HepG2 (cell line): ENCODE data around the gene LRP10. TPM values are rescaled to one million over a fixed set of nuclear protein-coding genes. Genes with fewer than 3 reads are reported as not detected.

ENCODE experiments used
- ATAC-seq: fragments of 200-7000 bp; cut with Tn5 transposase; 3 replicates; pipeline ENCODE4 v1.9.1; 2020; ENCODE audit warnings: mild to moderate bottlenecking, moderate library complexity
- BruUV-seq: library from RNA; stranded (reverse); fragments of 400-500 nt; replicated peaks from 2 replicates; lab custom pipeline; 2021; lab: Mats Ljungman, UMichigan
- CTCF ChIA-PET: fragments of 300-600 bp; formaldehyde crosslinking; extraction: SDS; loops from one replicate; lab custom pipeline; 2021; ENCODE audit warnings: low total read pairs, inconsistent platforms, low intra/inter-chr PET ratio; lab: Yijun Ruan, JAX
- POLR2A ChIA-PET: fragments of 350-600 bp; sonication (Branson Sonifier 250); formaldehyde crosslinking; loops from one replicate; lab custom pipeline; 2020; ENCODE audit warnings: antibody characterized with exemption, inconsistent platforms; lab: Yijun Ruan, JAX
- DNase-seq: peaks from one replicate; pipeline ENCODE4 v3.0.0-alpha.2; 2015; ENCODE audit warnings: low spot score
- FAIRE-seq: peaks from 3 replicates; lab custom pipeline; 2011; peaks lifted over from hg19 to GRCh38; lab: Jason Lieb, UNC
- H2AFZ ChIP-seq: one replicate; pipeline ENCODE4 v1.6.1; 2011; ENCODE audit warnings: low read length, inconsistent platforms
- H3K27ac ChIP-seq: fragments of 300-600 bp; 3 replicates; pipeline ENCODE4 v1.8.0; 2011; ENCODE audit warnings: mixed run types, mild to moderate bottlenecking, mixed read lengths, low read length, inconsistent platforms; ENCODE audit not compliant: insufficient read depth; ENCODE audit errors: extremely low read length
- H3K27me3 ChIP-seq, 2 experiments: fragments of 200-600 bp in 1 of 2; 2 replicates in 1 of 2; 3 replicates in 1 of 2; pipeline versions ENCODE4 v1.6.0 to v1.8.0; 2011; ENCODE audit warnings: low read length in 2 of 2, mild to moderate bottlenecking in 2 of 2, moderate library complexity in 2 of 2, inconsistent platforms in 1 of 2; ENCODE audit not compliant: insufficient read depth in 2 of 2, control insufficient read depth in 1 of 2
- H3K36me3 ChIP-seq, 2 experiments: fragments of 200-600 bp in 1 of 2; replicated peaks in 1 of 2; 2 replicates in 1 of 2; 3 replicates in 1 of 2; pipeline versions ENCODE4 v1.5.1 to v1.8.0; 2011; ENCODE audit warnings: low read length in 2 of 2, inconsistent platforms in 1 of 2; ENCODE audit not compliant: insufficient read depth in 2 of 2, control insufficient read depth in 1 of 2
- H3K4me1 ChIP-seq: 2 replicates; pipeline ENCODE4 v1.5.1; 2012; ENCODE audit warnings: low read length, inconsistent platforms; ENCODE audit not compliant: insufficient read depth
- H3K4me2 ChIP-seq: 2 replicates; pipeline ENCODE4 v1.6.0; 2011; ENCODE audit warnings: low read depth, low read length, inconsistent platforms
- H3K4me3 ChIP-seq, 3 experiments: fragments of 200-600 bp in 1 of 3; sonication (generic), shearing (Covaris generic) in 1 of 3; replicated peaks in 1 of 3; 2 replicates each; pipeline ENCODE4 v1.5.1; 2011 to 2016; ENCODE audit warnings: low read length in 3 of 3, inconsistent platforms in 2 of 3, low read depth in 2 of 3, mild to moderate bottlenecking in 2 of 3, control low read depth in 1 of 3, mixed read lengths in 1 of 3; ENCODE audit not compliant: insufficient read depth in 1 of 3
- H3K79me2 ChIP-seq: one replicate; pipeline ENCODE4 v1.6.1; 2011; ENCODE audit warnings: low read length, inconsistent platforms; ENCODE audit not compliant: insufficient read depth
- H3K9ac ChIP-seq: 2 replicates; pipeline ENCODE4 v1.6.0; 2011; ENCODE audit warnings: mild to moderate bottlenecking, low read depth, low read length, inconsistent platforms; ENCODE audit not compliant: insufficient read depth
- H3K9me3 ChIP-seq: 2 replicates; pipeline ENCODE4 v1.5.1; 2012; ENCODE audit warnings: mild to moderate bottlenecking, low read length
- H4K20me1 ChIP-seq: 2 replicates; pipeline ENCODE4 v1.6.0; 2011; ENCODE audit warnings: inconsistent platforms, mild to moderate bottlenecking, low read length, moderate library complexity; ENCODE audit not compliant: insufficient read depth
- ESRRA ChIP-seq: sonication (generic); formaldehyde crosslinking; IDR thresholded peaks from 2 replicates; pipeline ENCODE4 v1.5.1; 2020; ENCODE audit warnings: mild to moderate bottlenecking, low read depth, missing genetic modification reagents
- MAFF ChIP-seq: IDR thresholded peaks from 2 replicates; pipeline ENCODE4 v1.6.1; 2011; ENCODE audit warnings: low read depth, low read length, improper control_type of control experiment
- SOX13 ChIP-seq, 3 experiments: fragments of 450-650 bp in 1 of 3; sonication (generic) in 1 of 3; formaldehyde crosslinking in 1 of 3; IDR thresholded peaks in 2 of 3; conservative IDR thresholded peaks in 1 of 3; 2 replicates each; pipeline versions ENCODE4 v1.5.0 to v1.6.1; 2016 to 2020; ENCODE audit warnings: antibody characterized with exemption in 1 of 3, mild to moderate bottlenecking in 1 of 3, missing compliant biosample characterization in 1 of 3, missing genetic modification reagents in 1 of 3, moderate library complexity in 1 of 3
- SP1 ChIP-seq, 2 experiments: fragments of 450-650 bp in 1 of 2; sonication (generic) in 1 of 2; formaldehyde crosslinking in 1 of 2; IDR thresholded peaks; 2 replicates each; pipeline versions ENCODE4 v1.4.0 to v1.6.1; 2016 to 2020; ENCODE audit warnings: missing genetic modification reagents in 1 of 2
- SSRP1 ChIP-seq: IDR thresholded peaks from 2 replicates; pipeline ENCODE4 v1.6.1; 2016; ENCODE audit warnings: control low read depth
- TGIF2 ChIP-seq: IDR thresholded peaks from 2 replicates; pipeline ENCODE4 v1.6.1; 2016; ENCODE audit warnings: control low read depth, missing compliant biosample characterization
- TP53 ChIP-seq: sonication (generic); formaldehyde crosslinking; conservative IDR thresholded peaks from 2 replicates; pipeline ENCODE4 v1.4.0; 2020; ENCODE audit warnings: missing genetic modification reagents
- ZBTB3 ChIP-seq: sonication (generic); formaldehyde crosslinking; IDR thresholded peaks from 2 replicates; pipeline ENCODE4 v1.4.0; 2020; ENCODE audit warnings: low read depth, mild to moderate bottlenecking, moderate library complexity, missing genetic modification reagents, borderline replicate concordance
- ZFY ChIP-seq: sonication (generic); formaldehyde crosslinking; IDR thresholded peaks from 2 replicates; pipeline ENCODE4 v1.4.0; 2020; ENCODE audit warnings: missing genetic modification reagents
- ZNF256 ChIP-seq: sonication (generic); formaldehyde crosslinking; conservative IDR thresholded peaks from 2 replicates; pipeline ENCODE4 v1.4.0; 2020; ENCODE audit warnings: missing genetic modification reagents
- ZNF350 ChIP-seq: sonication (generic); formaldehyde crosslinking; IDR thresholded peaks from 2 replicates; pipeline ENCODE4 v1.4.0; 2020; ENCODE audit warnings: mild to moderate bottlenecking, low read depth, missing genetic modification reagents, borderline replicate concordance
- ZNF564 ChIP-seq: sonication (generic); formaldehyde crosslinking; IDR thresholded peaks from 2 replicates; pipeline ENCODE4 v1.8.1; 2023; ENCODE audit warnings: mild to moderate bottlenecking, missing genetic modification reagents
- ZNF607 ChIP-seq: sonication (generic); formaldehyde crosslinking; IDR thresholded peaks from 2 replicates; pipeline ENCODE4 v1.5.1; 2020; ENCODE audit warnings: missing genetic modification reagents, mild to moderate bottlenecking, borderline replicate concordance
- ZNF615 ChIP-seq: sonication (generic); formaldehyde crosslinking; IDR thresholded peaks from 2 replicates; pipeline ENCODE4 v1.5.0; 2020; ENCODE audit warnings: mild to moderate bottlenecking, missing genetic modification reagents, borderline replicate concordance
- ZNF670 ChIP-seq: sonication (generic); formaldehyde crosslinking; IDR thresholded peaks from 2 replicates; pipeline ENCODE4 v1.8.0; 2022; ENCODE audit warnings: mild to moderate bottlenecking, missing genetic modification reagents, borderline replicate concordance
- ZNF777 ChIP-seq: sonication (generic); formaldehyde crosslinking; IDR thresholded peaks from 2 replicates; pipeline ENCODE4 v1.4.0; 2020; ENCODE audit warnings: missing genetic modification reagents
- ZNF841 ChIP-seq: sonication (generic); formaldehyde crosslinking; IDR thresholded peaks from 2 replicates; pipeline ENCODE4 v1.8.1; 2023; ENCODE audit warnings: missing genetic modification reagents, borderline replicate concordance
- ZSCAN21 ChIP-seq: sonication (generic); formaldehyde crosslinking; IDR thresholded peaks from 2 replicates; pipeline ENCODE4 v1.8.0; 2022; ENCODE audit warnings: mild to moderate bottlenecking, missing genetic modification reagents, moderate library complexity, borderline replicate concordance
- WGBS: methylation state at CpG from one replicate; pipeline ENCODE4 v1.1.6; 2017; ENCODE audit warnings: low lambda C conversion rate; 5-methylcytosine and 5-hydroxymethylcytosine counted together
- in situ Hi-C: cut with HindIII; loops from 2 replicates; pipeline ENCODE4 v1.10.0; 2017; ENCODE audit warnings: low pct_unique_long_range_greater_than_20kb; ENCODE audit not compliant: extremely low pct_ligation_motif_present
- intact Hi-C: fragments of 100-400 bp; cut with micrococcal nuclease; formaldehyde crosslinking; loops from one replicate; pipeline ENCODE4 v1.10.0; 2022; ENCODE audit not compliant: unreplicated experiment
- polyA plus RNA-seq, 8 experiments: library from polyadenylated mRNA; depleted of rRNA in 3 of 8; stranded (reverse) in 7 of 8; unstranded in 1 of 8; fragments of >200 nt; fragmentation: Illumina TruSeq in 4 of 8; extraction: Trizol in 4 of 8; gene quantifications; 2 replicates each; pipeline versions ENCODE4 v1.2.1 to v1.2.3, GENCODE V29; 2011 to 2016; ENCODE audit warnings: low read depth in 4 of 8, missing spikeins in 1 of 8, mixed read lengths in 1 of 8; ENCODE audit not compliant: insufficient read depth in 1 of 8
- total RNA-seq, 5 experiments: library from RNA; depleted of rRNA; stranded (reverse); fragments of >200 nt; fragmentation: Illumina TruSeq; extraction: Trizol; gene quantifications; 2 replicates each; pipeline ENCODE4 v1.2.3, GENCODE V29; 2016; ENCODE audit warnings: low read depth in 1 of 5
- TF ChIP-seq, protein P1 (sequence below): sonication (generic); formaldehyde crosslinking; IDR thresholded peaks from 2 replicates; pipeline ENCODE4 v1.5.1; 2020; ENCODE audit warnings: missing genetic modification reagents, mild to moderate bottlenecking, borderline replicate concordance
- TF ChIP-seq, protein P2 (sequence below): sonication (generic); formaldehyde crosslinking; IDR thresholded peaks from 2 replicates; pipeline ENCODE4 v1.5.1; 2020; ENCODE audit warnings: mild to moderate bottlenecking, missing genetic modification reagents

Gene LRP10
- total and polyA plus RNA-seq, 2 of the 13 experiments (the other 11 are each of a cell fraction or from before 2014, with no cell fraction given): 16.9 to 45.2 TPM

DNA sequence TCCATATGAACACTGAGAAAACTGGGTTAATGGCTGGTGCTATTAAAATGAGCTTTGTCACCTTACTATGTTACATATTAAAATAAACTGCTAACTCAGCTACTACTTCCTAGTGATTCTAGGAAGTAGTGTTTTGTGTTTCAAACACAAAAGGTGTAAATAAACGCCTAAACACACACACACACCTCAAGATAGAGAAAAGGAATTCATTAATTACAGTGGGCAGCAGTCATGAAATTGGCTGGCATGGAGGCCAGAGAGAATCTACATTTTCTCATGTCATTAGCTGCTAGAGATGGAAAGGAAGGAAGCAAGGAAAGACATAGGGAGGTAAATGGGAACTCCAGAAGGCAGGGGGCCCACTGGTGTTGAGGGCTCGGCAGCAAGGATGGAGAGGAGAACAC lies 58.4 kb downstream of the LRP10 start:
- H2AFZ ChIP-seq: peak overlapping the region; percentile 94
- peak overlapping the region; percentile 52 for H3K27ac ChIP-seq
- H3K9me3 ChIP-seq: no peaks in the 10 kb centered on the region
- H3K4me2 ChIP-seq: peak overlapping the region; percentile 95
- in situ Hi-C loops (no loop called here), intact Hi-C loops (loop anchor here (1.0 to 2.0 kb wide), 7 partner anchors 11 to 77 kb away; partner anchors contain the start of gene LRP10)
- TSS peak; percentile 58 for BruUV-seq
- H3K4me1 ChIP-seq: peaks cover 27% of the 10 kb centered on the region
- POLR2A ChIA-PET: interaction anchor here (0.5 to 6.1 kb wide), 55 partner anchors 8 to 1315 kb away, joined by 3 to 136 read pairs (median 6); partner anchors contain the start of genes ACIN1, AJUBA, BCL2L2 and C14orf119
- FAIRE-seq: no peak
- no peaks in the 10 kb centered on the region; a peak in 1 of 5 replicates for H3K27me3 ChIP-seq
- H3K4me3 ChIP-seq: peak overlapping the region; percentile 66 to 98 (median 77)
- peaks cover 21% of the 10 kb centered on the region for H3K79me2 ChIP-seq
- H4K20me1 ChIP-seq: no peaks in the 10 kb centered on the region
- peaks cover 18 to 23% of the 10 kb centered on the region in 2 experiments for H3K36me3 ChIP-seq
- CTCF ChIA-PET: interaction anchor here (0.9 to 2.5 kb wide), 9 partner anchors 10 to 372 kb away, joined by 3 to 17 read pairs (median 5); partner anchors contain the start of genes AJUBA and LRP10
- H3K9ac ChIP-seq: peak overlapping the region; percentile 69
- no peak; the same call in 2 of the 3 replicates for ATAC-seq
- no peak for DNase-seq
- 3% methylated on average over 2 of the region's 2 CpGs for WGBS
- 0 out of 2 replicates have a peak, but pooled peaks have one; percentile 17 for TF ChIP-seq ZNF564 (CRISPR knock-in tag)
- TF ChIP-seq ZNF607 (CRISPR knock-in tag): peak; percentile 69; the same call in 1 of the 2 replicates
- no peak for TF ChIP-seq SOX13 (IDR thresholded peaks at IDR 0.05)
- TF ChIP-seq SOX13 (CRISPR knock-in tag; conservative IDR thresholded peaks at IDR 0.05 in 1 of 2, IDR thresholded peaks at IDR 0.05 in 1 of 2): no peak
- TF ChIP-seq TGIF2 (CRISPR knock-in tag): 0 out of 2 replicates have a peak, but pooled peaks have one; percentile 56
- 0 out of 2 replicates have a peak, but pooled peaks have one; percentile 6 for TF ChIP-seq ZBTB3 (CRISPR knock-in tag)
- TF ChIP-seq ZNF841: peak; percentile 65; the same call in 1 of the 2 replicates
- no peak for TF ChIP-seq ZNF350
- 0 out of 2 replicates have a peak, but pooled peaks have one; percentile 22 for TF ChIP-seq SSRP1 (CRISPR knock-in tag)
- peak; percentile 6; the same call in 1 of the 2 replicates for TF ChIP-seq ESRRA
- peak; percentile 11; the same call in 1 of the 2 replicates for TF ChIP-seq ZNF777 (CRISPR knock-in tag)
- TF ChIP-seq, protein P1, sequence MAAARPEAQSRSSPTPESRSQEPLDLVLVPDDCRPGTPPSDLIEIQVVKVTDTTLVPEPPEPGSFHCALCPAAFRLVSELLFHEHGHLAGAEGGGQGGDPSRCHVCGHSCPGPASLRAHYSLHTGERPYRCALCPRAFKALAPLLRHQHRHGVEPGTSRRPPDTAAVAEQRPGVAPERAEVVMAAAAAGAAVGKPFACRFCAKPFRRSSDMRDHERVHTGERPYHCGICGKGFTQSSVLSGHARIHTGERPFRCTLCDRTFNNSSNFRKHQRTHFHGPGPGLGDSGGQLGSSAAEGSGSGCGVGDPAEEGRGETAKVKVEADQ (CRISPR knock-in tag): peak; percentile 13; the same call in 1 of the 2 replicates
- TF ChIP-seq ZNF615 (CRISPR knock-in tag): 0 out of 2 replicates have a peak, but pooled peaks have one; percentile 18
- no peak for TF ChIP-seq SP1 (IDR thresholded peaks at IDR 0.05)
- no peak for TF ChIP-seq SP1 (CRISPR knock-in tag; IDR thresholded peaks at IDR 0.05)
- peak; percentile 55; the same call in 1 of the 2 replicates for TF ChIP-seq MAFF
- TF ChIP-seq ZFY: no peak
- TF ChIP-seq, protein P2, sequence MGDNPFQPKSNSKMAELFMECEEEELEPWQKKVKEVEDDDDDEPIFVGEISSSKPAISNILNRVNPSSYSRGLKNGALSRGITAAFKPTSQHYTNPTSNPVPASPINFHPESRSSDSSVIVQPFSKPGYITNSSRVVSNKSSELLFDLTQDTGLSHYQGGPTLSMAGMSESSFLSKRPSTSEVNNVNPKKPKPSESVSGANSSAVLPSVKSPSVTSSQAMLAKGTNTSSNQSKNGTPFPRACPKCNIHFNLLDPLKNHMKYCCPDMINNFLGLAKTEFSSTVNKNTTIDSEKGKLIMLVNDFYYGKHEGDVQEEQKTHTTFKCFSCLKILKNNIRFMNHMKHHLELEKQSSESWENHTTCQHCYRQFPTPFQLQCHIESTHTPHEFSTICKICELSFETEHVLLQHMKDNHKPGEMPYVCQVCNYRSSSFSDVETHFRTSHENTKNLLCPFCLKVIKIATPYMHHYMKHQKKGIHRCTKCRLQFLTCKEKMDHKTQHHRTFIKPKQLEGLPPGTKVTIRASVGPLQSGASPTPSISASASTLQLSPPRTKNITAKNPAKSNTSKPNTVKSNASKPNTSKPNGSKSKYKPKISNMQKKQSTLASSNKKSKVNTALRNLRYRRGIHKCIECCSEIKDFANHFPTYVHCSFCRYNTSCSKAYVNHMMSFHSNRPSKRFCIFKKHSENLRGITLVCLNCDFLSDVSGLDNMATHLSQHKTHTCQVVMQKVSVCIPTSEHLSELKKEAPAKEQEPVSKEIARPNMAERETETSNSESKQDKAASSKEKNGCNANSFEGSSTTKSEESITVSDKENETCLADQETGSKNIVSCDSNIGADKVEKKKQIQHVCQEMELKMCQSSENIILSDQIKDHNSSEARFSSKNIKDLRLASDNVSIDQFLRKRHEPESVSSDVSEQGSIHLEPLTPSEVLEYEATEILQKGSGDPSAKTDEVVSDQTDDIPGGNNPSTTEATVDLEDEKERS (CRISPR knock-in tag): peak; percentile 7; the same call in 1 of the 2 replicates
- TF ChIP-seq ZNF256: no peak
- TF ChIP-seq TP53 (CRISPR knock-in tag): 0 out of 2 replicates have a peak, but pooled peaks have one; percentile 4
- peak; percentile 1; the same call in 1 of the 2 replicates for TF ChIP-seq ZSCAN21
- peak; percentile 22 for TF ChIP-seq ZNF670 (CRISPR knock-in tag)
